ENCODE results near the gene VEPH1.

Gene VEPH1

GRCh38 chr3:157226173-157226847 is 276.9 kb downstream of the VEPH1 start:
- no peak for DNase-seq (ENCODE audit: low read depth in 1 of 2, low spot score in 1 of 2)

GRCh38 chr3:157225001-157225400 is 278.2 kb downstream of the VEPH1 start:
- no peak for DNase-seq (ENCODE audit: low read depth in 1 of 2, low spot score in 1 of 2)

DNA sequence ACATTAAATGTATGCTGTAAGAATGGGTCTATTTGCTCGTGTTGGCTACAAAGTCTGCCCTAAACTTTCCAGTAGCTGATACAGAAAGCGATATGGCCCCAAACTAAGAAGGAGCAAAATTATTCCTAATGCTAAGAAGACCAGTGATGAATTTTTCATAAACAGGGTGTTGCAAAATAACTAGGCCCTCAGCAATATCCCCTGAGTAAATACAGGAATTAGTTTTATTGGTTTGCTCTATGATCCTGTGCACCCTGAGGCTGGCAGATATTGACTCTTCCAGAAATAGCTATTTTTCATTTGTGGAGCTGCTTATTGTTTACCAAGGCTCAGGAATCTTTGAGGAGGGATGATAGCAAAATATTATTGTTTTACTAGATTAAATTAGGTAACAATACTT is 282.3 kb downstream of the VEPH1 start:
- DNase-seq (ENCODE audit: low read depth in 1 of 2, low spot score in 1 of 2) = no peak

DNA sequence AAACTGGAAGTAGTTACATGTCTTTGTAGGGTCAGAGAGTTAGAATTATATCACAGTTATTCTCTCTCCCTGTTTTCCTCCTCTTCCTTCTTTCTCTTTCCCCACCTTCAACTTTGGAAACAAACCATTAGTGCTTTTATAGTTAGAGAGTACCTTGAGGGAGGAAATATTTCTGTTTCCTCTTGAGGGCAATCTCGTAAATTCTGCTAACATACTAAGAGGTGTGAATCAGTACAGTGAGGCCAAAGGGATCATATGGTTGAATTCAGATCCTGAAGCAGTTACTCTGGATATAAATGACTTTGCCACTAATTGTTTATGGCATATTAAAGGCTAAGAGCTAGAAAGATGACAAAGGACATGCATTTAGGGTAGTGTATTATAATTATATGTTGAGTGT is 283.0 kb downstream of the VEPH1 start:
- DNase-seq (ENCODE audit: low read depth in 1 of 2, low spot score in 1 of 2) = no peak

- no peak for DNase-seq (ENCODE audit: low read depth in 1 of 2, low spot score in 1 of 2)
These were observed 284.0 kb downstream of the VEPH1 start for GRCh38 chr3:157219215-157219614.

Data from stimulated activated CD4-positive, alpha-beta T cell treated with anti-CD3 and anti-CD28 coated beads, Interleukin-15, amount 100 ng/mL, for 1 hour (primary cell).